Measurements from ENCODE around the gene MIS18A.

Gene MIS18A

DNA sequence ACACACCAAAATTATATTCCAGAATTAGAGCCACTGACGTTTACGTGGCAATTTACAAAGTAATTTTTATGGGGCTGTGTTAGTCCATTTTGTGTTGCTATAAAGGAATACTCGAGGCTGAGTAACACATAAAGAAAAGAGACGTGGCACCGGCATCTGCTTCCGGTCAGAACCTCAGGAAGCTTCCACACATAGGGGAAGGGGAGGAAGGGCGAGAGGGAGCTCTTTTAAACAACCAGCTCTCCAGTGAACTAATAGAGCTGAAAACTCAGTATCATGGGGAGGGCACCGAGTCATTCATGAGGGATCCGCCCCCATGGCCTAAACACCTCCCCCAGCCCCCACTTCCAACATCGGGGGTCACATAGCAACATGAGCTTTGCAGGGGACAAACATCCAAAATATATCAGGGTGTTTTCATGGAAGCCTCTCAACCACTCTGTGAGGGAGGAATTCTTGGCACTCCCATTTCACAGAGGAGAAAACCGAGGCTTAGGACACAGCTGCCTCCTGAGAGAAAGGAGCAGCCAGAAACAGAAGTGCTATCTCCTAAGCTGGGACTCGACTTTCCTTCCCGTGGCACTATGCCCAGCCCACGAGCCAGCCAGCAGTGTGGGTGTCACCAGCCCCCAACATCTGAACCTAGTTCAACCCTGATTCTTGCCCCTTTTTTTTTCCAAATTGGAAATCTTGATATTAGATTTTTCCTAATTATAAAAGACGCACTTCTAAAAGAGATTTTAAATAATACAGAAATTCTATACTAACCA, 29.2 kb downstream of the MIS18A start:
- DNase-seq: no peak

DNA sequence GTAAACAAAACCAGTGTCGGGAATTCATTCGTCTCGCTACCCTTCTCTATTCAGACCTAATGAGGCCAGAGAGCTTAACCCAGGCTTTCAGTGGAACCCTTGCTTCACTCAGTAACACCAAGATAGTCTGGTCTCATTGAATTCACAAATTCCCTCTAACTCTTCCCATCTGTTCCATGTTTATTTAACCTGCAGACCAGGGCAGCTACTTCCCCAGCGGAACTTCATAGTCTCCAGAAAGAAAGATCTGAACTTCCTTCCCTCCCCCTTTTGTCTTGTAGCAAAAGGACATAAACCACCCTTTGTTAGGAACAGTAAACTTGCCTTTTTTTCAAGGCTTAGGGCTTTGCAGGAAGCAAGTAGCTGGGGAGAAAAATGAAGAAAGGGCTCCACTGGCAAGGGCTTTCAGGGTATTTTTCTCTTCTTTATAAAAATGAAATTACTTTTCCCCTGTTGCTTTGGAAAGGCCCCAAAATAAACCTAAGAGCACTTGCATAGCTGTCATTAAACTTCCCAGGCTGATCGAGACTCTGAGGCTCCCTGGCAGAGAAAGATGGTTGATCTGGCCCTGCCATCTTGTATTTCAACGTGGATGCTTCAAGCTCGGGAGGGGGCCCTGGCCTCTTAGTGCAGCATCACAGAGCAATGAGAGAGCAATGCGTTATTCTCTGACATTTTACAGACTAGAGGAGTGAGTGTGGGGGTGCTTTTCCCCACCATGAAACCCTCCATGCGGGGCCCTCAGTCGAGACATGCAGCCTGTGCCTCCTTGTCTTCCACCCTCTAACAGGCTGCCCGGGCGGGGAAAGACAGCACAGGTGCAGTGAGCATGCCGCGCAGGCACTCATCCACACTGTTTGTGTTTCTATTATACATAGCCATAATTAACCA, 30.0 kb downstream of the MIS18A start:
- DNase-seq: no peak

DNA sequence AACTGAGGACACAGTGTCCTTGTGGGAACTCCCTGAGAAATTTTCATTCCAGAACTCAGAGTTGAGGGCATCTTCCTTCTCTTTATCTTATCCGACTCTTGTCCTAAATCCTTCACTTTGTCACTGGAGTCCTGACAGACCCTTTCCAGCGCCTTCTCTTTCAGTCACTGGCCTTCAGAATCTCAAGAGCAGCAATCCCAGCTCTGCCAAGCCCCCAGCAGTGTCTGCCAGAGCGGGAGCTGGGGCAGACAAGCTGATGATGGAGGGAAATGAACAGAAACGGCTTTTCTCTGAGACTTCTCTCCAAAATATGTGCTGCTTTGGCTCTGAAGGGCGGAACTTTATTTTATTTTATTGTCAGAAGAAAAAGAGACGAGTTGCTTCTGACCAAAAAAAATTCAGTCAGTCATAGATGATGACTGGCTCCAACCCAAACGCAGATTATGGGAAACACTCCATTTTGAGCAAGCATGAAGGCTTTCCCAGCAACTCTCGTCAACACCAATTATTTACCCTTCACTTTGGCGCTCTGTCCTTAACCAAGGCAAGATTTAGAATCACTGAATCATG, 32.2 kb downstream of the MIS18A start:
- no peak for DNase-seq

DNA sequence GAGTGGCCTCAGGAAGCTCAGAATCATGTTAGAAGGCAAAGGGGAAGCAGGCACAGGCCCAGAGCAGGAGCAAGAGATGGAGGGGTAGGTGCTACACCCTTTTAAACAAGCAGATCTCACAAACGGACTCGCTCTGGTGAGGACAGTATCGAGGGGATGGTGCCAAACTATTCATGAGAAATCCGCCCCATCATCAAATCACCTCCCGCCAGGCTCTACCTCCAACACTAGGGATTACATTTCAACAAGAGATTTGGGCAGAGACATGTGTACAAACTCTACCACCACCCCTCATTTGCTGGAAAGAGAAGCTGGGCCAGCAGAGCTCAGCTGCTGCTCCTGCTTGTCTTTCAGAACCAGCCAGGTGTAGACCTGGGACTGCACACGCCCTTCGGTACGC, 32.9 kb downstream of the MIS18A start:
- no peak for DNase-seq

DNA sequence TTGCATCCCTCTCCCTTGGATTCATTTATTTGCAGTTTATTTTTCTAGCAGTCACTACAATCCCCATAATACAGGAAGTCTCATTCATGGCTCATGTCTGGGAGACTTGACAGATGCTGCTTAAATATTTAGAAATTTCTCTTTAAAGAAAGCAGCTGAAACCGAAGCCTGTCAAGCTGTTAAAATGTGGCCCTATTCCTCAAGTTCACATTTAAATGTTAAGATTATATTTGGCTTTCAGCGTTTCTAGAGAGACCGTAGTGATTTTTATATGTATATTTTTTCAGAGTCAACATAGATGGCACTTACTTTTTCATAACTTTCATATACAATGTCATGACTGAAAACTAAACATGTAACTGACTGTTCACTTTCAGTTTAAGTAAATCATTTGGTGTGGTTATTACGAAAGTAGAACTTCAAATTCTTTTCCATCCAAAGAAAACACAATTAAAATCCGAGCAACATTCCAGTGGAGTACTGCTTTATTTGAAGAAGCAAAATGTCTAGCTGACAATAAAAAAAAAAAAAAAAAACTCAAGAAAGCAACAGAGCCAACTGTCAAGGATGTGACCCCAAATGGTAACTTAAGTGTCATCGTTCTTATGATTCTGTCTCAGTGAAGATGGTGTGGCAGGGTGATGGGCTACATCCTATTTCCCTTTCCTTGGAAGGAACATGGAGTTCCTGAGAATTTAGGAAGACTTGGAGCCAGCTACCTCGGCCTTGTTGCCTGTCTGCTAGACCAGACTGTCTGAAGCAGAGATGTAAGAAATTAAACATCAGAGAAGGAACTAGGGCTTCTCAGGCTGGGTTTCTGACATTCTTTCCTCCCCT, 37.8 kb downstream of the MIS18A start:
- DNase-seq: no peak

DNA sequence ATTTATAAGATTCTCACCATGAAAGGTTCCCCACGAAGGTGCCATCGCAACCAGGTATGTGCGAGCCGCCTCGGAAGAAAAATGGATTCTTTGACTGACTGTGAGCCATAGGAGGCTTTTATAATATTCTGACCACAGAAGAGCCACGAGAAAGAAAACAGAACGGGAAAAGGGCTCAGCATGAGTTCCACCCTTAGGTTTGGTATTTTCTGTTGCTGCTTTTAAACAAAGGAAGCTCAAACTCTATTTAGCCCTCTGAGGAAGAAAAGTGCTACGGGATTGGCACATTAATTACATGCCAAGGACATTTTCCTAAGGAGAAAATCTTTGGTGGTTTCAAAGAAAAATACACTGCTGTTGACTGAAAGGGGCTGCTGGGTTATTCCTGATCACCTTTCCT, 39.3 kb downstream of the MIS18A start:
- no peak for DNase-seq

DNA sequence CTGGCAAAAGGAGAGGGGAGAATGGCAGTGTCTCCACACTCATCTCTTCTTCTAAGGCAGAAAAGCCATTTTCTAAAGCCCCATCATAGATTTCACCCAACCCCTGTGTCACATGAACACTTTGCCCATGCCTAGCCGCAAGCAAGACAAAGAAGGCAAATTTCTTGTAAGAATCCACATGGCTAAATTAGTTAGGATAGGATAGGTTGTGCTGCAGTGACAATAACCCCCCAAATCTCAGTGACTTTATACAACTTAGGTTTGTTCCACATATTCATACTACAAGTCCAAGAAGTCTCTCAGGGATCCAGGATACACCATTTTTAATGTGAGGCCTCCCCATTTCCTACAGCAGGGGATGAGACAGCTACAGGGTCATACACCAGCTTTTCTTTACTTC, 40.8 kb downstream of the MIS18A start:
- no peak for DNase-seq

DNA sequence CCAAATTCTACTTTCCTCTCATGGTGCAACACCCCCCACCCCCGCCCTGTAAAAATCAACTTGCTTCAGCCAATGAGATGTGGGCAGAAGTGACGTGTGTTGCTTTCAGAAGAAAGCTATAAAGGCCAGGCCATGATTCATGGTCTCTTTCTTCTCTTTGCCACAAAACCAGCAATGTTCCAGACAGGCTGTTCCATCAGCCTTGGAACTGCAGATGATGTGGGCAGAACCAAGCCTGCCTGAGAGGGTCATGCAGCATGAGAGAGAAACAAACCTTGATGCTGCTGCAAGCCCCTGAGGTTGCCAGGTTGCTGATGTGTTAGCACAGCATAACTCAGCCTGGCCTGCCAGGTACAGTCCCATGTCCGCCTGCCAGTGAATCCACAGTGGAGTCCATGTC, 41.8 kb downstream of the MIS18A start:
- DNase-seq: no peak

DNA sequence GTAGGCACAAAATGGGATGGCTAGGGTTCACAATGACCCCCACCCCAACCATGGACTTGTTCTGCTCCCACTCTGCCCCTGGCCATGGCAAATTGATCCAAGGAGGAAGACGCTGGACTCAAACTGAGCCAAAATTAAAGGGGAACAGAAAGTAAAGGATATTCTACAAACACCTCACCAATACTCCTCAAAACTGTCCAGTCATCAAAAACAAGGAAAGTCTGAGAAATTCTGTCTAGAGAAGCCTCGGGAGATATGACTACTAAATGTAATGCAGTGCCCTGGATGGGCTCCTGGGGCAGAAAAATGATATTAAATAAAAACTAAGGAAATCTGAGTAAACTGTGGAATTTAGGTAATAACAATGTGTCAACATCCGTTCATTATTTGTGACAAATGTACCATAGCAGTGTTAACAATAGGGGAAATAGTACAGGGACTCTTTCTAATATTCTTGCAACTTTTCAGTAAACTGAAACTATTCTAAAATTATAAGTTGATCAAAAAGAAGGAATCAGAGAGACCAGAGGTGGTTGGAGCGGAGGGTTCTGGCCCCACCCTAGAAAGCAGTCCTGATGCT, 45.0 kb downstream of the MIS18A start:
- no peak for DNase-seq

DNA sequence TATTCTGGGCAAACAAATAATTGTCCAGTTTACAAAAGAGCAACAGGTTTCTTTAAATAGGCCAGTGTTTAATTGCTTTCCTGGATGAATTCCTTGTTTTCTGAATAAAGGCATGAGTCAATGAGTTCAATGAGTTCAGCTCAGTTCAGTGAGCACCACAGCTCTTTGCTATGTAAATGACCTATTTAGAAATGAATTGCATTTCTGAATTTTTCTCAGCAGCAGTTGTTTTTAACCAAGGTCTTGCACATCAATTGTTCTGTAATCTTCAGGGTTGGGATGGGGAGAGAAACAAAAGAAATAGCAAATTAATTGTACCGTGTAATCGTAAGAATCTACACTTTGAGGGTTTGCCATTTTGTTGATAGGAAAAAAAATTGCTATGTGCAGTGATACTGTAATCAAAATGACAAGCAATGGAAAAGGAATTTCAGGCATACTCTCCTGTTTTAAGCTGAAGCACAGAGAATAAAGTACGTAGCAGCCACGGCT, 45.7 kb downstream of the MIS18A start:
- no peak for DNase-seq

DNA sequence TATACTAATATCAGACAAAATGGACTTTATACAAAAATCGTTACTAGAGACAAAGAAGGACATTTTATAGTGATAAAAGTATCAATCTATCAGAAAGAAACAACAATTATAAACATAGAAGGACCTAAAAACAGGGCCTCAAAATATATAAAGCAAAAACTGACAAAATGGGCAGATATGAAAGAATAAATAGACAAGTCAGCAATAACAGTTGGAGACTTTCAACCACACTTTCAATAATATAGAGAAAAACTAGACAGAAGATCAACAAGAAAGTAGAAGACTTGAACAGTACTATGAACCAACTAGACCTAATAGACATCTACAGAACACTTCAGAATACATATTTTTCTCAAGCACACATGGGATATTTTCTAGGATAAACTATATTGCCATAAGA, 52.4 kb downstream of the MIS18A start:
- no peak for DNase-seq

All from NCI-H526 treated with DMSO at 0.1 percent for 48 hours (cell line).